Measurements from ENCODE around the gene LRP2. TPM values are rescaled to one million over a fixed set of nuclear protein-coding genes. Genes with fewer than 3 reads are reported as not detected.

The LRP2 gene
- total and polyA plus RNA-seq, 2 donors (not counting 1 experiment from before 2014, with no cell fraction given), result under 0.01 TPM; not detected in 1

GRCh38 chr2:169162613-169163012 is 199.7 kb downstream of the LRP2 start:
- no peak overlapping the region for H3K9ac ChIP-seq (ENCODE audit: insufficient read depth, low read length)
- no peak overlapping the region for H3K27ac ChIP-seq (ENCODE audit: insufficient read depth, low read length)
- no peaks in the 10 kb centered on the region for H4K20me1 ChIP-seq (ENCODE audit: control insufficient read depth, extremely low read depth, insufficient read depth, low read length)
- no peak overlapping the region for H2AFZ ChIP-seq (ENCODE audit: low read length)
- no peaks in the 10 kb centered on the region for H3K27me3 ChIP-seq (ENCODE audit: control insufficient read depth, insufficient read depth, low read length)
- H3K4me1 ChIP-seq (ENCODE audit: control insufficient read depth, extremely low read depth, insufficient read depth, low read length), result no peaks in the 10 kb centered on the region
- DNase-seq (ENCODE audit: low read depth in 2 of 2), result no peak
- no peak for TF ChIP-seq EZH2 (IDR thresholded peaks at IDR 0.05; ENCODE audit: low read length, missing control alignments)
- TF ChIP-seq, protein P1, sequence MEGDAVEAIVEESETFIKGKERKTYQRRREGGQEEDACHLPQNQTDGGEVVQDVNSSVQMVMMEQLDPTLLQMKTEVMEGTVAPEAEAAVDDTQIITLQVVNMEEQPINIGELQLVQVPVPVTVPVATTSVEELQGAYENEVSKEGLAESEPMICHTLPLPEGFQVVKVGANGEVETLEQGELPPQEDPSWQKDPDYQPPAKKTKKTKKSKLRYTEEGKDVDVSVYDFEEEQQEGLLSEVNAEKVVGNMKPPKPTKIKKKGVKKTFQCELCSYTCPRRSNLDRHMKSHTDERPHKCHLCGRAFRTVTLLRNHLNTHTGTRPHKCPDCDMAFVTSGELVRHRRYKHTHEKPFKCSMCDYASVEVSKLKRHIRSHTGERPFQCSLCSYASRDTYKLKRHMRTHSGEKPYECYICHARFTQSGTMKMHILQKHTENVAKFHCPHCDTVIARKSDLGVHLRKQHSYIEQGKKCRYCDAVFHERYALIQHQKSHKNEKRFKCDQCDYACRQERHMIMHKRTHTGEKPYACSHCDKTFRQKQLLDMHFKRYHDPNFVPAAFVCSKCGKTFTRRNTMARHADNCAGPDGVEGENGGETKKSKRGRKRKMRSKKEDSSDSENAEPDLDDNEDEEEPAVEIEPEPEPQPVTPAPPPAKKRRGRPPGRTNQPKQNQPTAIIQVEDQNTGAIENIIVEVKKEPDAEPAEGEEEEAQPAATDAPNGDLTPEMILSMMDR (conservative IDR thresholded peaks at IDR 0.05 in 1 of 2, IDR thresholded peaks at IDR 0.05 in 1 of 2; ENCODE audit: low read depth in 1 of 2, low read length in 2 of 2), result no peak
- H3K4me3 ChIP-seq (replicated peaks in 1 of 4; ENCODE audit: control extremely low read depth in 1 of 4, insufficient read depth in 1 of 4, low read depth in 3 of 4, low read length in 4 of 4), result no peak overlapping the region
- no peaks in the 10 kb centered on the region for H3K79me2 ChIP-seq (ENCODE audit: control insufficient read depth, insufficient read depth, low read length)
- H3K4me2 ChIP-seq (ENCODE audit: extremely low read depth, insufficient read depth, low read length), result no peak overlapping the region
- H3K36me3 ChIP-seq (ENCODE audit: control insufficient read depth, insufficient read depth, low read length), result no peaks in the 10 kb centered on the region
- no peaks in the 10 kb centered on the region for H3K9me3 ChIP-seq (ENCODE audit: control insufficient read depth, insufficient read depth, low read depth, low read length)

GRCh38 chr2:169160926-169161481 is 201.3 kb downstream of the LRP2 start:
- Histone ChIP-seq H3K9me3 (ENCODE audit: control insufficient read depth, insufficient read depth, low read depth, low read length) (no peaks in the 10 kb centered on the region), H4K20me1 (ENCODE audit: control insufficient read depth, extremely low read depth, insufficient read depth, low read length) (no peaks in the 10 kb centered on the region), H2AFZ (ENCODE audit: low read length) (no peak overlapping the region), H3K27ac (ENCODE audit: insufficient read depth, low read length) (no peak overlapping the region), H3K79me2 (ENCODE audit: control insufficient read depth, insufficient read depth, low read length) (no peaks in the 10 kb centered on the region), H3K4me2 (ENCODE audit: extremely low read depth, insufficient read depth, low read length) (no peak overlapping the region), H3K36me3 (ENCODE audit: control insufficient read depth, insufficient read depth, low read length) (no peaks in the 10 kb centered on the region), H3K9ac (ENCODE audit: insufficient read depth, low read length) (no peak overlapping the region), H3K4me1 (ENCODE audit: control insufficient read depth, extremely low read depth, insufficient read depth, low read length) (no peaks in the 10 kb centered on the region), H3K4me3 (replicated peaks in 1 of 4; ENCODE audit: control extremely low read depth in 1 of 4, insufficient read depth in 1 of 4, low read depth in 3 of 4, low read length in 4 of 4) (no peak overlapping the region), H3K27me3 (ENCODE audit: control insufficient read depth, insufficient read depth, low read length) (no peaks in the 10 kb centered on the region)
- TF ChIP-seq, protein P1 (conservative IDR thresholded peaks at IDR 0.05 in 1 of 2, IDR thresholded peaks at IDR 0.05 in 1 of 2; ENCODE audit: low read depth in 1 of 2, low read length in 2 of 2), result no peak
- TF ChIP-seq EZH2 (IDR thresholded peaks at IDR 0.05; ENCODE audit: low read length, missing control alignments), result no peak
- DNase-seq (ENCODE audit: low read depth in 2 of 2), result no peak

DNA sequence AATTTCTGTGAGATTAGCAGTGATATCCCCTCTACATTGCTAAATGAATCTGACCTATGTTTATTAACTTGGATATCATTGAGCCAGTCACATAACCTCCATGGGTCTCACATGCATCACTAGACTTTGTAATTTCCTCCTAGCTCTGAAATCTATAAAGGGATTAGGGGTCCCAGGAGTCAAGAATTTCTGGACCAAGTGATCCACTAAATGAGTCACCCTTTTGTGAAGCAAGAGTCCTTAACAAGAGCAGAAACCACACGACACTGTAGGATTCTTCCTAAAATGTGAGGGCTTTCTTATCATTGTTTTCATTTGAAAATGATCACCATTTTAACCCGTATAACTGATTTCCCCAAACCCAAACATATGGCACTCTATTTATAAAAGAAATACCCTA is 202.6 kb downstream of the LRP2 start:
- no peaks in the 10 kb centered on the region for H3K36me3 ChIP-seq (ENCODE audit: control insufficient read depth, insufficient read depth, low read length)
- TF ChIP-seq EZH2 (IDR thresholded peaks at IDR 0.05; ENCODE audit: low read length, missing control alignments), result no peak
- TF ChIP-seq, protein P1 (conservative IDR thresholded peaks at IDR 0.05 in 1 of 2, IDR thresholded peaks at IDR 0.05 in 1 of 2; ENCODE audit: low read depth in 1 of 2, low read length in 2 of 2), result no peak
- no peaks in the 10 kb centered on the region for H4K20me1 ChIP-seq (ENCODE audit: control insufficient read depth, extremely low read depth, insufficient read depth, low read length)
- H3K4me1 ChIP-seq (ENCODE audit: control insufficient read depth, extremely low read depth, insufficient read depth, low read length), result no peaks in the 10 kb centered on the region
- no peak overlapping the region for H3K9ac ChIP-seq (ENCODE audit: insufficient read depth, low read length)
- no peak for DNase-seq (ENCODE audit: low read depth in 2 of 2)
- H3K4me3 ChIP-seq (replicated peaks in 1 of 4; ENCODE audit: control extremely low read depth in 1 of 4, insufficient read depth in 1 of 4, low read depth in 3 of 4, low read length in 4 of 4), result no peak overlapping the region
- H2AFZ ChIP-seq (ENCODE audit: low read length), result no peak overlapping the region
- no peaks in the 10 kb centered on the region for H3K9me3 ChIP-seq (ENCODE audit: control insufficient read depth, insufficient read depth, low read depth, low read length)
- H3K27ac ChIP-seq (ENCODE audit: insufficient read depth, low read length), result no peak overlapping the region
- no peaks in the 10 kb centered on the region for H3K79me2 ChIP-seq (ENCODE audit: control insufficient read depth, insufficient read depth, low read length)
- no peaks in the 10 kb centered on the region for H3K27me3 ChIP-seq (ENCODE audit: control insufficient read depth, insufficient read depth, low read length)
- H3K4me2 ChIP-seq (ENCODE audit: extremely low read depth, insufficient read depth, low read length), result no peak overlapping the region
